Endothelial cell (in vitro differentiated cells): ENCODE measurements around the gene AQP12A. TPM values are rescaled to one million over a fixed set of nuclear protein-coding genes. Genes with fewer than 3 reads are reported as not detected.
"Not testable (repeated sequence)": the region's sequence is repeated elsewhere in the genome, so short reads cannot be mapped to it uniquely, and the experiment has no call there.

Source experiments
- DNase-seq: peaks from one replicate; pipeline ENCODE4 v3.0.0; 2021; ENCODE audit warnings: low spot score
- H3K27ac Mint-ChIP-seq: one replicate; pipeline ENCODE4 v1.8.0; 2021; ENCODE audit warnings: mixed read lengths, inconsistent platforms; ENCODE audit not compliant: unreplicated experiment
- H3K27me3 Mint-ChIP-seq: one replicate; pipeline ENCODE4 v1.8.0; 2021; ENCODE audit warnings: mild to moderate bottlenecking, moderate library complexity, mixed read lengths, inconsistent platforms; ENCODE audit not compliant: unreplicated experiment
- H3K36me3 Mint-ChIP-seq: one replicate; pipeline ENCODE4 v1.8.0; 2021; ENCODE audit warnings: mild to moderate bottlenecking, low read depth, mixed read lengths, inconsistent platforms; ENCODE audit not compliant: unreplicated experiment
- H3K4me1 Mint-ChIP-seq: one replicate; pipeline ENCODE4 v1.8.0; 2021; ENCODE audit warnings: mild to moderate bottlenecking, mixed read lengths, inconsistent platforms; ENCODE audit not compliant: unreplicated experiment
- H3K4me3 Mint-ChIP-seq: one replicate; pipeline ENCODE4 v1.8.0; 2021; ENCODE audit warnings: mild to moderate bottlenecking, mixed read lengths, inconsistent platforms; ENCODE audit not compliant: unreplicated experiment
- H3K9me3 Mint-ChIP-seq: one replicate; pipeline ENCODE4 v1.8.0; 2021; ENCODE audit warnings: mixed read lengths, inconsistent platforms; ENCODE audit not compliant: unreplicated experiment
- CTCF ChIP-seq: fragments of 200-600 bp; sonication (generic); IDR thresholded peaks from one replicate; pipeline ENCODE4 v1.5.0; 2021; ENCODE audit warnings: antibody characterized with exemption; ENCODE audit not compliant: unreplicated experiment
- long read RNA-seq: library from polyadenylated mRNA; unstranded; transcript quantifications from one replicate; pipeline ENCODE4 v2.0.0, GENCODE V29; 2020; ENCODE audit not compliant: unreplicated experiment
- total RNA-seq: library from RNA; stranded (reverse); fragmentation: NEBNext Ultra II Directional; extraction: Animal tissue kit (Norgen Biotek cat#: 25700); gene quantifications from one replicate; pipeline ENCODE4 v1.2.1, GENCODE V29; 2021; ENCODE audit not compliant: unreplicated experiment

Gene AQP12A, protein sequence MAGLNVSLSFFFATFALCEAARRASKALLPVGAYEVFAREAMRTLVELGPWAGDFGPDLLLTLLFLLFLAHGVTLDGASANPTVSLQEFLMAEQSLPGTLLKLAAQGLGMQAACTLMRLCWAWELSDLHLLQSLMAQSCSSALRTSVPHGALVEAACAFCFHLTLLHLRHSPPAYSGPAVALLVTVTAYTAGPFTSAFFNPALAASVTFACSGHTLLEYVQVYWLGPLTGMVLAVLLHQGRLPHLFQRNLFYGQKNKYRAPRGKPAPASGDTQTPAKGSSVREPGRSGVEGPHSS
- not detected for total RNA-seq
- long read RNA-seq = 0 reads

DNA sequence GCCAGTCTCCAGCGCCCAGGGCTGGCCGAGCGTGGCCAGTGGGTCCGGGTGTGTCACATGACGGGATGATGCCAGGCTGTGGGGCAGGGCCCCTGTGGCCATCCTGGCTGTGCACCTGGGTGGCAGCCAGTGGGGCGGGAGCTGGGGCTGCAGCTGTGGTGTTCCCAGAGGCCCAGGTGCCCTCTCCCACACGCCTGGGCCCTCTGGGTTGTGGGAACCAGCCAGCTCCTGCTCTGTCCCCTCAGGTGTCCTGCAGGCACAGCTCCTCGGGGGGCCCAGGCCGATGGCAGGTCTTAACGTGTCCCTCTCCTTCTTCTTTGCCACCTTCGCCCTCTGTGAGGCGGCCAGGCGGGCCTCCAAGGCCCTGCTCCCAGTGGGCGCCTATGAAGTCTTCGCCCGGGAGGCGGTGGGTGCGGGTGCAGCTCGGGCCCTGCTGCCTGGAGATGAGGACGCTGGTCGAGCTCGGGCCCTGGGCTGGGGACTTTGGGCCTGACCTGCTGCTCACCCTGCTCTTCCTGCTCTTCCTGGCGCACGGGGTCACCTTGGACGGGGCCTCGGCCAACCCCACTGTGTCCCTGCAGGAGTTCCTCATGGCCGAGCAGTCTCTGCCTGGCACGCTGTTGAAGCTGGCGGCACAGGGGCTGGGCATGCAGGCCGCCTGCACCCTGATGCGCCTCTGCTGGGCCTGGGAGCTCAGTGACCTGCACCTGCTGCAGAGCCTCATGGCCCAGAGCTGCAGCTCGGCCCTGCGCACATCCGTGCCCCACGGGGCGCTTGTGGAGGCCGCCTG, at the start of gene AQP12A:
TSS of gene AQP12A (plus strand) at position 236 of the 790 bp plus-strand sequence. CDS start at position 284, 48 bp downstream.
- not testable (repeated sequence) for H3K4me1 Mint-ChIP-seq, DNase-seq, H3K4me3 Mint-ChIP-seq, H3K9me3 Mint-ChIP-seq, H3K27ac Mint-ChIP-seq, H3K36me3 Mint-ChIP-seq, H3K27me3 Mint-ChIP-seq

DNA sequence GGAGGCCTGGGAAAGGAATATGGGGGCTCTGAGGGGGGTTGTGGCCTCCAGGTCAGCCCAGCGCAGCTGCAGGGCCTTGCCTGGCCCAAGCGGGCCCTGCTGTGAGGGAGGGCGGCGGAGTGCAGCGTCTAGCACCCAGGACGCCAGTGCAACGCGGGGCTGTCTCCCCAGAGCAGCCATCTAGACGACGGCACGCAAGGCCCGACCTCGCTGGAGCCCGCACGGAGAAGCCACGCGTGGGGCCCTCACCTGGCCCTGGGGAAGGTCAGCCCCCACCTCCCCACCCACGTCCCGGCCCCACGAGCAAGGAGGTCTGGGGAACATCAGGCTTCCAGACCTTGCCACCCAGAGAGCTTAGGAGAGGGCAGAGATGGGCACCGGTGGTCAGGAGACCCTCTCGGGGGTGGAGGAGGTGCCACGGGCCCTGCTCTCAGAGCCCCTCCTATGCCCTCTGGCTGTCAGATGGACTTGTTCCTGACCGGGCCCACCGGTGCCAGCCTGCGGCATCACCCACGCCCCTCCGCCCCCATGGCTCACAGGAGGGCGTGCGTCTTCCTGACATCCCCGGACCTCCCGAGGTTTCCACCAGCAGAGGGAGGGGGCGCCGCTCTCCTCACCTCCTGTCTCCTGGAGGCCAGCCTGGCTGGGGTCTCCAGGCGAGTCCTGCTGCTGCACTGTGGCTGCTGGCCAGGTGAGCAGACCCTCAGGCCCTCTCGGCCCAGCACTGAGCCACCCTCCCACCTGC, 49.4 kb upstream of the AQP12A start:
- no peak for TF ChIP-seq CTCF
- Mint-ChIP-seq H3K4me3 (no peak overlapping the region), H3K27ac (no peak overlapping the region), H3K27me3 (peaks cover 18% of the 10 kb centered on the region), H3K4me1 (peaks cover 4% of the 10 kb centered on the region), H3K9me3 (no peaks in the 10 kb centered on the region), H3K36me3 (peaks cover 5% of the 10 kb centered on the region)
- DNase-seq = no peak

- H3K27ac Mint-ChIP-seq = no peak overlapping the region
- TF ChIP-seq CTCF = no peak
- no peak for DNase-seq
- no peaks in the 10 kb centered on the region for H3K9me3 Mint-ChIP-seq
- H3K4me3 Mint-ChIP-seq = no peak overlapping the region
- peaks cover 9% of the 10 kb centered on the region for H3K4me1 Mint-ChIP-seq
- peaks cover 5% of the 10 kb centered on the region for H3K36me3 Mint-ChIP-seq
- H3K27me3 Mint-ChIP-seq = peaks cover 18% of the 10 kb centered on the region
These were observed 48.9 kb upstream of the AQP12A start for GRCh38 chr2:240642806-240643092.

GRCh38 chr2:240643093-240643810, 48.4 kb upstream of the AQP12A start:
- Mint-ChIP-seq H3K27ac (no peak overlapping the region), H3K4me3 (no peak overlapping the region), H3K4me1 (peaks cover 9% of the 10 kb centered on the region), H3K36me3 (peaks cover 5% of the 10 kb centered on the region), H3K9me3 (no peaks in the 10 kb centered on the region), H3K27me3 (peaks cover 16% of the 10 kb centered on the region)
- no peak for DNase-seq
- no peak for TF ChIP-seq CTCF

- no peak for DNase-seq
- TF ChIP-seq CTCF = no peak
- Mint-ChIP-seq H3K36me3 (peaks cover 3% of the 10 kb centered on the region), H3K4me3 (no peak overlapping the region), H3K4me1 (peaks cover 9% of the 10 kb centered on the region), H3K27ac (no peak overlapping the region), H3K9me3 (no peaks in the 10 kb centered on the region), H3K27me3 (peaks cover 14% of the 10 kb centered on the region)
These were observed 47.9 kb upstream of the AQP12A start for GRCh38 chr2:240643811-240644150.
